HepG2 (cell line): ENCODE measurements around the gene PCBP4. TPM values are rescaled to one million over a fixed set of nuclear protein-coding genes. Genes with fewer than 3 reads are reported as not detected.
A peak's percentile ranks its signal among the peaks of the same experiment; 100 is the strongest.

Experiments used
- ATAD3A ChIP-seq: sonication (generic); formaldehyde crosslinking; IDR thresholded peaks from 2 replicates; pipeline ENCODE4 v1.4.0; 2020; ENCODE audit warnings: missing genetic modification reagents
- FOXC1 ChIP-seq: sonication (generic); formaldehyde crosslinking; IDR thresholded peaks from 2 replicates; pipeline ENCODE4 v1.8.0; 2022; ENCODE audit warnings: mild to moderate bottlenecking, missing genetic modification reagents, borderline replicate concordance
- KLF6 ChIP-seq: IDR thresholded peaks from 2 replicates; pipeline ENCODE4 v1.8.0; 2016; ENCODE audit warnings: missing biosample characterization, missing genetic modification reagents
- MTF2 ChIP-seq: sonication (generic); formaldehyde crosslinking; IDR thresholded peaks from 2 replicates; pipeline ENCODE4 v1.5.0; 2020; ENCODE audit warnings: missing genetic modification reagents, borderline replicate concordance
- NCOR1 ChIP-seq: fragments of 200-600 bp; sonication (generic); IDR thresholded peaks from 2 replicates; pipeline ENCODE4 v1.7.0; 2017; ENCODE audit warnings: antibody characterized with exemption, low read length, borderline replicate concordance
- NFKB2 ChIP-seq: sonication (generic); formaldehyde crosslinking; IDR thresholded peaks from 2 replicates; pipeline ENCODE4 v1.4.0; 2020; ENCODE audit warnings: missing genetic modification reagents, borderline replicate concordance
- NONO ChIP-seq, 2 experiments: fragments of 450-650 bp in 1 of 2; sonication (generic) in 1 of 2; formaldehyde crosslinking in 1 of 2; IDR thresholded peaks in 1 of 2; conservative IDR thresholded peaks in 1 of 2; 2 replicates each; pipeline versions ENCODE4 v1.6.1 to v1.8.0; 2017 to 2022; ENCODE audit warnings: mild to moderate bottlenecking in 1 of 2, missing genetic modification reagents in 1 of 2, moderate library complexity in 1 of 2
- NR2F1 ChIP-seq, 2 experiments: fragments of 450-650 bp in 1 of 2; formaldehyde crosslinking in 1 of 2; IDR thresholded peaks; 2 replicates each; pipeline versions ENCODE4 v1.5.0 to v1.6.1; 2016 to 2020; ENCODE audit warnings: mild to moderate bottlenecking in 1 of 2, missing compliant biosample characterization in 1 of 2, missing genetic modification reagents in 1 of 2, moderate library complexity in 1 of 2
- RARA ChIP-seq: IDR thresholded peaks from 2 replicates; pipeline ENCODE4 v1.6.1; 2016; ENCODE audit warnings: missing genetic modification reagents, missing compliant biosample characterization
- SNRNP70 ChIP-seq: fragments of 200-400 bp; formaldehyde crosslinking; IDR thresholded peaks from 2 replicates; pipeline ENCODE4 v1.6.1; 2017; ENCODE audit warnings: mild to moderate bottlenecking, low read depth, low read length, moderate library complexity
- TBL1XR1 ChIP-seq: fragments of 150-350 bp; IDR thresholded peaks from 2 replicates; pipeline ENCODE4 v1.6.1; 2014; ENCODE audit warnings: borderline replicate concordance, low read length; ENCODE audit not compliant: partially characterized antibody
- ZIK1 ChIP-seq: sonication (generic); formaldehyde crosslinking; IDR thresholded peaks from 2 replicates; pipeline ENCODE4 v1.5.0; 2020; ENCODE audit warnings: mild to moderate bottlenecking, low read depth, missing genetic modification reagents, borderline replicate concordance
- ZNF337 ChIP-seq: sonication (generic); formaldehyde crosslinking; IDR thresholded peaks from 2 replicates; pipeline ENCODE4 v1.5.1; 2020; ENCODE audit warnings: missing genetic modification reagents, low read depth, mild to moderate bottlenecking, borderline replicate concordance
- ZNF501 ChIP-seq: sonication (generic); formaldehyde crosslinking; IDR thresholded peaks from 2 replicates; pipeline ENCODE4 v1.5.1; 2020; ENCODE audit warnings: mild to moderate bottlenecking, moderate library complexity, missing genetic modification reagents
- ZNF660 ChIP-seq: sonication (generic); formaldehyde crosslinking; IDR thresholded peaks from 2 replicates; pipeline ENCODE4 v1.5.1; 2020; ENCODE audit warnings: mild to moderate bottlenecking, low read depth, missing genetic modification reagents, borderline replicate concordance
- ZNF773 ChIP-seq: sonication (generic); formaldehyde crosslinking; IDR thresholded peaks from 2 replicates; pipeline ENCODE4 v1.4.0; 2020; ENCODE audit warnings: missing genetic modification reagents, borderline replicate concordance
- ZNF850 ChIP-seq: sonication (generic); formaldehyde crosslinking; conservative IDR thresholded peaks from 2 replicates; pipeline ENCODE4 v1.9.0; 2021; ENCODE audit warnings: mild to moderate bottlenecking, missing genetic modification reagents
- ZNF878 ChIP-seq: sonication (generic); formaldehyde crosslinking; IDR thresholded peaks from 2 replicates; pipeline ENCODE4 v1.8.1; 2023; ENCODE audit warnings: mild to moderate bottlenecking, missing genetic modification reagents, moderate library complexity
- ZSCAN9 ChIP-seq: IDR thresholded peaks from 2 replicates; pipeline ENCODE4 v1.6.1; 2016; ENCODE audit warnings: borderline replicate concordance
- polyA plus RNA-seq, 8 experiments: library from polyadenylated mRNA; depleted of rRNA in 3 of 8; stranded (reverse) in 7 of 8; unstranded in 1 of 8; fragments of >200 nt; fragmentation: Illumina TruSeq in 4 of 8; extraction: Trizol in 4 of 8; gene quantifications; 2 replicates each; pipeline versions ENCODE4 v1.2.1 to v1.2.3, GENCODE V29; 2011 to 2016; ENCODE audit warnings: low read depth in 4 of 8, missing spikeins in 1 of 8, mixed read lengths in 1 of 8; ENCODE audit not compliant: insufficient read depth in 1 of 8
- total RNA-seq, 5 experiments: library from RNA; depleted of rRNA; stranded (reverse); fragments of >200 nt; fragmentation: Illumina TruSeq; extraction: Trizol; gene quantifications; 2 replicates each; pipeline ENCODE4 v1.2.3, GENCODE V29; 2016; ENCODE audit warnings: low read depth in 1 of 5
- TF ChIP-seq, protein P1 (sequence below): sonication (generic); formaldehyde crosslinking; IDR thresholded peaks from 2 replicates; pipeline ENCODE4 v1.5.1; 2020; ENCODE audit warnings: missing genetic modification reagents, mild to moderate bottlenecking, borderline replicate concordance
- TF ChIP-seq, protein P2 (sequence below): sonication (generic); formaldehyde crosslinking; IDR thresholded peaks from 2 replicates; pipeline ENCODE4 v1.4.0; 2020; ENCODE audit warnings: missing genetic modification reagents, mild to moderate bottlenecking, borderline replicate concordance
- TF ChIP-seq, protein P3 (sequence below): sonication (generic); formaldehyde crosslinking; IDR thresholded peaks from 2 replicates; pipeline ENCODE4 v1.4.0; 2020; ENCODE audit warnings: mild to moderate bottlenecking, missing genetic modification reagents
- TF ChIP-seq, protein P4 (sequence below): sonication (generic); formaldehyde crosslinking; conservative IDR thresholded peaks from 2 replicates; pipeline ENCODE4 v1.4.0; 2020; ENCODE audit warnings: missing genetic modification reagents

Gene PCBP4
- total and polyA plus RNA-seq, 2 of the 13 experiments (the other 11 are each of a cell fraction or from before 2014, with no cell fraction given): 36.8 to 51.3 TPM

DNA sequence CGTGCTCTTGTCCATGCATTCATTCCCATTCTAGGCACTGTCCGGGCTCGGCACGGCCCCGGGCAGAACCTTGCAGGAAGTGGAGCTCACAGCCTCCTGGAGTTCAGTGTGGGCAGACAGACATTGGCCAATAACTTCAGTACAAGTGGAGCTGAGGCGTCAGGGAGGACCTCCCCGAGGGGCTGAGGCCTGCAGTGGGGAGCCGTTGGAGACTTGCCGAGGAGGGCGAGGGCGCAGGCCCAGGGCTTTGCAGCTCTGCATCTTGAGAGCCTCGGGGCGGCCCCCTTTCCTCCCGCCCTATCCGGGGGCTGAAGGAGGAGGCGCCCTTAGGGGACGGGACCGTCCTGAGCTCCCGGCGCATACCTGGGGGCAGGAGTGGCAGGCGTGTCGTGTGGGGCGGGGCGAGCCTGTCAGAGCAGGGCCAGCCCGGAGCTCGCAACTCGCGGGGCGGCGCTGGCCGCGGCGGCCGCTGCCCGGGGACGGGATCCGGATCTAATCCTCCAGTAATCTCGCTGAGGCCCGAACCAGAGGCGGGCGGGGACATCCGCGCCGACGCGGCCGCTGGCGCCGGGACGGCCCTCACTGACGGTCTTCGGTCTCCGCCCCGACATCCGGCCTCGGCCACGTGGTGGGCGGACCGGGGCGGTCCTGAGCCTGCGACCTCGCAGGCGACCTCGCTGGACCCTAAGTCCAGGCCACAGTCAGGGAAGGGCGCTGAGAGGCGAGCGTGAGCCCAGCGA is 15.8 kb upstream of the PCBP4 start, which contains the start of gene ACY1 (continued):
- TF ChIP-seq ZIK1 (CRISPR knock-in tag) (peak; percentile 90; the same call in 1 of the 2 replicates), ZNF850 (CRISPR knock-in tag) (no peak), NFKB2 (CRISPR knock-in tag) (peak; percentile 66), ZNF878 (CRISPR knock-in tag) (peak; percentile 59; the same call in 1 of the 2 replicates), SNRNP70 (no peak), NCOR1 (peak; percentile 75; the same call in 1 of the 2 replicates), ATAD3A (no peak), KLF6 (CRISPR knock-in tag) (peak; percentile 75), TBL1XR1 (peak; percentile 41), ZNF773 (CRISPR knock-in tag) (peak; percentile 35; the same call in 1 of the 2 replicates), ZSCAN9 (peak; percentile 85; the same call in 1 of the 2 replicates), NONO (IDR thresholded peaks at IDR 0.05) (no peak), NONO (CRISPR knock-in tag; conservative IDR thresholded peaks at IDR 0.05) (peak; percentile 89), MTF2 (CRISPR knock-in tag) (no peak), FOXC1 (CRISPR knock-in tag) (peak; percentile 90; the same call in 1 of the 2 replicates), NR2F1 (CRISPR knock-in tag; IDR thresholded peaks at IDR 0.05) (peak; percentile 90 to 92), ZNF660 (no peak), ZNF501 (CRISPR knock-in tag) (peak; percentile 93), ZNF337 (CRISPR knock-in tag) (no peak; the same call in 1 of the 2 replicates), RARA (CRISPR knock-in tag) (peak; percentile 90)
- TF ChIP-seq, protein P1, sequence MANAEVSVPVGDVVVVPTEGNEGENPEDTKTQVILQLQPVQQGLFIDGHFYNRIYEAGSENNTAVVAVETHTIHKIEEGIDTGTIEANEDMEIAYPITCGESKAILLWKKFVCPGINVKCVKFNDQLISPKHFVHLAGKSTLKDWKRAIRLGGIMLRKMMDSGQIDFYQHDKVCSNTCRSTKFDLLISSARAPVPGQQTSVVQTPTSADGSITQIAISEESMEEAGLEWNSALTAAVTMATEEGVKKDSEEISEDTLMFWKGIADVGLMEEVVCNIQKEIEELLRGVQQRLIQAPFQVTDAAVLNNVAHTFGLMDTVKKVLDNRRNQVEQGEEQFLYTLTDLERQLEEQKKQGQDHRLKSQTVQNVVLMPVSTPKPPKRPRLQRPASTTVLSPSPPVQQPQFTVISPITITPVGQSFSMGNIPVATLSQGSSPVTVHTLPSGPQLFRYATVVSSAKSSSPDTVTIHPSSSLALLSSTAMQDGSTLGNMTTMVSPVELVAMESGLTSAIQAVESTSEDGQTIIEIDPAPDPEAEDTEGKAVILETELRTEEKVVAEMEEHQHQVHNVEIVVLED (CRISPR knock-in tag): peak; percentile 71
- TF ChIP-seq, protein P2, sequence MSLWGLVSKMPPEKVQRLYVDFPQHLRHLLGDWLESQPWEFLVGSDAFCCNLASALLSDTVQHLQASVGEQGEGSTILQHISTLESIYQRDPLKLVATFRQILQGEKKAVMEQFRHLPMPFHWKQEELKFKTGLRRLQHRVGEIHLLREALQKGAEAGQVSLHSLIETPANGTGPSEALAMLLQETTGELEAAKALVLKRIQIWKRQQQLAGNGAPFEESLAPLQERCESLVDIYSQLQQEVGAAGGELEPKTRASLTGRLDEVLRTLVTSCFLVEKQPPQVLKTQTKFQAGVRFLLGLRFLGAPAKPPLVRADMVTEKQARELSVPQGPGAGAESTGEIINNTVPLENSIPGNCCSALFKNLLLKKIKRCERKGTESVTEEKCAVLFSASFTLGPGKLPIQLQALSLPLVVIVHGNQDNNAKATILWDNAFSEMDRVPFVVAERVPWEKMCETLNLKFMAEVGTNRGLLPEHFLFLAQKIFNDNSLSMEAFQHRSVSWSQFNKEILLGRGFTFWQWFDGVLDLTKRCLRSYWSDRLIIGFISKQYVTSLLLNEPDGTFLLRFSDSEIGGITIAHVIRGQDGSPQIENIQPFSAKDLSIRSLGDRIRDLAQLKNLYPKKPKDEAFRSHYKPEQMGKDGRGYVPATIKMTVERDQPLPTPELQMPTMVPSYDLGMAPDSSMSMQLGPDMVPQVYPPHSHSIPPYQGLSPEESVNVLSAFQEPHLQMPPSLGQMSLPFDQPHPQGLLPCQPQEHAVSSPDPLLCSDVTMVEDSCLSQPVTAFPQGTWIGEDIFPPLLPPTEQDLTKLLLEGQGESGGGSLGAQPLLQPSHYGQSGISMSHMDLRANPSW (CRISPR knock-in tag): peak; percentile 92; the same call in 1 of the 2 replicates
- TF ChIP-seq, protein P3, sequence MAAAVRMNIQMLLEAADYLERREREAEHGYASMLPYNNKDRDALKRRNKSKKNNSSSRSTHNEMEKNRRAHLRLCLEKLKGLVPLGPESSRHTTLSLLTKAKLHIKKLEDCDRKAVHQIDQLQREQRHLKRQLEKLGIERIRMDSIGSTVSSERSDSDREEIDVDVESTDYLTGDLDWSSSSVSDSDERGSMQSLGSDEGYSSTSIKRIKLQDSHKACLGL: no peak
- TF ChIP-seq, protein P4, sequence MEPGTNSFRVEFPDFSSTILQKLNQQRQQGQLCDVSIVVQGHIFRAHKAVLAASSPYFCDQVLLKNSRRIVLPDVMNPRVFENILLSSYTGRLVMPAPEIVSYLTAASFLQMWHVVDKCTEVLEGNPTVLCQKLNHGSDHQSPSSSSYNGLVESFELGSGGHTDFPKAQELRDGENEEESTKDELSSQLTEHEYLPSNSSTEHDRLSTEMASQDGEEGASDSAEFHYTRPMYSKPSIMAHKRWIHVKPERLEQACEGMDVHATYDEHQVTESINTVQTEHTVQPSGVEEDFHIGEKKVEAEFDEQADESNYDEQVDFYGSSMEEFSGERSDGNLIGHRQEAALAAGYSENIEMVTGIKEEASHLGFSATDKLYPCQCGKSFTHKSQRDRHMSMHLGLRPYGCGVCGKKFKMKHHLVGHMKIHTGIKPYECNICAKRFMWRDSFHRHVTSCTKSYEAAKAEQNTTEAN (CRISPR knock-in tag): peak; percentile 88
